Endothelial cell of umbilical vein (primary cell): ENCODE data around the gene OXNAD1. TPM values are rescaled to one million over a fixed set of nuclear protein-coding genes. Genes with fewer than 3 reads are reported as not detected.

Source experiments
- BruUV-seq: library from RNA; stranded (reverse); fragments of 400-500 nt; replicated peaks from 2 replicates; lab custom pipeline; 2021; lab: Mats Ljungman, UMichigan
- CTCF ChIA-PET: fragments of 300-600, 350-600 bp; sonication (Branson Sonifier 250); formaldehyde crosslinking; loops from one replicate; lab custom pipeline; 2021; ENCODE audit warnings: antibody characterized with exemption, inconsistent platforms; lab: Charles Lee
- POLR2A ChIA-PET: fragments of 300-600, 350-600 bp; sonication (Branson Sonifier 250); formaldehyde crosslinking; loops from one replicate; lab custom pipeline; 2021; ENCODE audit warnings: antibody characterized with exemption, inconsistent platforms; lab: Charles Lee
- DNase-seq: peaks from one replicate; pipeline ENCODE4 v3.0.0-alpha.2; 2011; ENCODE audit warnings: low read depth, low spot score
- FAIRE-seq: peaks from 2 replicates; lab custom pipeline; 2011; peaks lifted over from hg19 to GRCh38; lab: Jason Lieb, UNC
- H2AFZ ChIP-seq: 2 replicates; pipeline ENCODE4 v1.6.0; 2012; ENCODE audit warnings: low read depth, low read length, control low read depth, inconsistent platforms
- H3K27ac ChIP-seq: 2 replicates; pipeline ENCODE4 v1.5.1; 2011; ENCODE audit warnings: low read depth, mild to moderate bottlenecking, control low read depth, low read length, moderate library complexity; ENCODE audit not compliant: insufficient read depth
- H3K27me3 ChIP-seq, 2 experiments: 2 replicates each; pipeline versions ENCODE4 v1.6.0 to v1.6.1; 2011; ENCODE audit warnings: low read length in 2 of 2, mixed read lengths in 1 of 2; ENCODE audit not compliant: control insufficient read depth in 2 of 2, insufficient read depth in 2 of 2
- H3K36me3 ChIP-seq, 2 experiments: 2 replicates in 1 of 2; 3 replicates in 1 of 2; pipeline ENCODE4 v1.5.1; 2011; ENCODE audit warnings: low read length in 2 of 2, mild to moderate bottlenecking in 1 of 2, moderate library complexity in 1 of 2; ENCODE audit not compliant: control insufficient read depth in 2 of 2, insufficient read depth in 2 of 2; ENCODE audit errors: extremely low read depth in 1 of 2
- H3K4me1 ChIP-seq: 3 replicates; pipeline ENCODE4 v1.5.1; 2011; ENCODE audit warnings: mild to moderate bottlenecking, low read length; ENCODE audit not compliant: control insufficient read depth, insufficient read depth; ENCODE audit errors: extremely low read depth
- H3K4me2 ChIP-seq: 2 replicates; pipeline ENCODE4 v1.6.1; 2011; ENCODE audit warnings: low read length, control low read depth, mixed read lengths; ENCODE audit not compliant: insufficient read depth
- H3K4me3 ChIP-seq, 3 experiments: fragments of 200-600 bp in 1 of 3; sonication (generic), shearing (Covaris generic) in 1 of 3; replicated peaks in 1 of 3; 2 replicates each; pipeline ENCODE4 v1.5.1; 2011 to 2016; ENCODE audit warnings: control low read depth in 3 of 3, low read length in 3 of 3, mild to moderate bottlenecking in 2 of 3, inconsistent platforms in 1 of 3, low read depth in 1 of 3, moderate library complexity in 1 of 3; ENCODE audit not compliant: insufficient read depth in 1 of 3
- H3K79me2 ChIP-seq: 2 replicates; pipeline ENCODE4 v1.6.0; 2012; ENCODE audit warnings: low read length, inconsistent platforms; ENCODE audit not compliant: control insufficient read depth, insufficient read depth
- H3K9ac ChIP-seq: replicated peaks from 2 replicates; pipeline ENCODE3; 2011; ENCODE audit warnings: low read length, control low read depth; ENCODE audit not compliant: insufficient read depth; ENCODE audit errors: extremely low read depth
- H3K9me1 ChIP-seq: replicated peaks from 3 replicates; pipeline ENCODE4 v1.6.0; 2011; ENCODE audit warnings: mild to moderate bottlenecking, low read length; ENCODE audit not compliant: control insufficient read depth, insufficient read depth; ENCODE audit errors: extremely low read depth
- H3K9me3 ChIP-seq: replicated peaks from 2 replicates; pipeline ENCODE4 v1.5.1; 2012; ENCODE audit warnings: low read length, inconsistent platforms; ENCODE audit not compliant: control insufficient read depth, insufficient read depth
- H4K20me1 ChIP-seq: replicated peaks from 2 replicates; pipeline ENCODE3; 2011; ENCODE audit warnings: mild to moderate bottlenecking, low read length; ENCODE audit not compliant: control insufficient read depth, insufficient read depth; ENCODE audit errors: extremely low read depth
- CTCF ChIP-seq, 2 donors: IDR thresholded peaks; 1 replicate in 1 of 2; 2 replicates in 1 of 2; pipeline ENCODE4 v1.5.1; 2011; ENCODE audit warnings: low read length in 2 of 2, mild to moderate bottlenecking in 2 of 2, moderate library complexity in 2 of 2, control low read depth in 1 of 2, inconsistent platforms in 1 of 2, low read depth in 1 of 2; ENCODE audit not compliant: insufficient read depth in 1 of 2; ENCODE audit errors: extremely low read depth in 1 of 2
- FOS ChIP-seq: IDR thresholded peaks from 2 replicates; pipeline ENCODE4 v1.6.1; 2011; ENCODE audit warnings: mild to moderate bottlenecking, low read length, moderate library complexity, borderline replicate concordance; ENCODE audit not compliant: insufficient read depth
- GATA2 ChIP-seq: IDR thresholded peaks from 2 replicates; pipeline ENCODE4 v1.7.0; 2011; ENCODE audit warnings: low read depth, mild to moderate bottlenecking, moderate library complexity, mixed read lengths, low read length; ENCODE audit not compliant: insufficient read length, insufficient read depth
- JUN ChIP-seq: IDR thresholded peaks from 2 replicates; pipeline ENCODE4 v1.6.1; 2011; ENCODE audit warnings: borderline replicate concordance, low read depth; ENCODE audit not compliant: insufficient read length, insufficient read depth
- MAX ChIP-seq: IDR thresholded peaks from 2 replicates; pipeline ENCODE4 v1.6.1; 2011; ENCODE audit not compliant: insufficient read depth, insufficient read length
- POLR2AphosphoS5 ChIP-seq: IDR thresholded peaks from 2 replicates; pipeline ENCODE4 v1.6.1; 2012; ENCODE audit warnings: low read depth, mild to moderate bottlenecking, control low read depth, low read length, moderate library complexity; ENCODE audit not compliant: insufficient read depth
- dilution Hi-C: fragments of 300-500 bp; cut with MboI; formaldehyde crosslinking; loops from one replicate; pipeline ENCODE4 v1.15.0; 2019; ENCODE audit warnings: low sequenced_read_pairs; ENCODE audit not compliant: extremely low pct_ligation_motif_present
- intact Hi-C: fragments of 100-400 bp; cut with micrococcal nuclease; formaldehyde crosslinking; loops from one replicate; pipeline ENCODE4 v1.10.0; 2022
- polyA plus RNA-seq, 4 experiments: library from polyadenylated mRNA; depleted of rRNA in 3 of 4; stranded (reverse) in 3 of 4; unstranded in 1 of 4; fragments of >200 nt; gene quantifications; 2 replicates each; pipeline versions ENCODE4 v1.2.1 to v1.2.3, GENCODE V29; 2011 to 2012; ENCODE audit warnings: missing spikeins in 1 of 4
- total RNA-seq: library from RNA; stranded (reverse); gene quantifications from 2 replicates; pipeline ENCODE4 v1.2.3, GENCODE V29; 2021

The OXNAD1 gene
- total and polyA plus RNA-seq, 2 donors (not counting 3 experiments of a cell fraction or from before 2014, with no cell fraction given): 5.5 to 9.7 TPM

GRCh38 chr3:16354291-16354690 is 89.3 kb downstream of the OXNAD1 start:
- H3K79me2 ChIP-seq: no peaks in the 10 kb centered on the region
- FAIRE-seq (no peak), DNase-seq (no peak)
- no peaks in the 10 kb centered on the region for H4K20me1 ChIP-seq
- ChIA-PET CTCF (no interaction called here), POLR2A (no interaction called here)
- intact Hi-C loops (no loop called here), dilution Hi-C loops (no loop called here)
- peaks cover 8% of the 10 kb centered on the region for H3K4me1 ChIP-seq
- no peaks in the 10 kb centered on the region for H3K9me1 ChIP-seq
- no TSS peak for BruUV-seq
- TF ChIP-seq CTCF (IDR thresholded peaks at IDR 0.05; ENCODE audit: extremely low read depth in 1 of 2, insufficient read depth in 1 of 2, low read depth in 1 of 2, low read length in 2 of 2) (no peak), JUN (no peak), GATA2 (no peak), MAX (no peak), POLR2AphosphoS5 (no peak), FOS (no peak)
- no peak overlapping the region for H3K27ac ChIP-seq
- H3K4me3 ChIP-seq: no peak overlapping the region
- H3K27me3 ChIP-seq: no peaks in the 10 kb centered on the region
- H2AFZ ChIP-seq: no peak overlapping the region
- no peak overlapping the region for H3K9ac ChIP-seq
- peaks cover 0 to 5% of the 10 kb centered on the region in 2 experiments for H3K36me3 ChIP-seq
- no peaks in the 10 kb centered on the region for H3K9me3 ChIP-seq
- no peak overlapping the region for H3K4me2 ChIP-seq

Other genes starting within 250 kb of the OXNAD1 start
- gene GALNT15, start 90.5 kb upstream of the OXNAD1 start, total RNA-seq: 1.7 and 5.4 TPM in 2 replicates
- gene GALNT15, start 90.5 kb upstream of the OXNAD1 start, polyA plus RNA-seq: 0.68 and 0.87 TPM in 2 replicates
- gene DPH3, start 269 bp upstream of the OXNAD1 start, total RNA-seq: 28.7 and 29.6 TPM in 2 replicates
- gene DPH3, start 269 bp upstream of the OXNAD1 start, polyA plus RNA-seq: 6.9 and 7.7 TPM in 2 replicates
- gene RFTN1, start 248.5 kb downstream of the OXNAD1 start, total RNA-seq: 43.3 and 45.1 TPM in 2 replicates
- 40.2 and 40.3 TPM in 2 replicates for gene RFTN1, start 248.5 kb downstream of the OXNAD1 start, polyA plus RNA-seq